PFSK-1 (cell line): ENCODE data around the gene SERTM1.

Experiments used
- FOXP2 ChIP-seq: optimal IDR thresholded peaks from 2 replicates; pipeline ENCODE3; 2011; ENCODE audit warnings: borderline replicate concordance, control low read depth, inconsistent platforms; ENCODE audit not compliant: insufficient read depth; ENCODE audit errors: extremely low read length, extremely low read depth
- POLR2AphosphoS5 ChIP-seq: IDR thresholded peaks from 2 replicates; pipeline ENCODE4 v1.6.1; 2012; ENCODE audit warnings: low read depth, mild to moderate bottlenecking, control low read depth, low read length, moderate library complexity
- SIN3A ChIP-seq: IDR thresholded peaks from 2 replicates; pipeline ENCODE4 v1.6.1; 2012; ENCODE audit warnings: mild to moderate bottlenecking, low read length, moderate library complexity, borderline replicate concordance; ENCODE audit not compliant: insufficient read depth
- TAF1 ChIP-seq: IDR thresholded peaks from 2 replicates; pipeline ENCODE4 v1.6.1; 2012; ENCODE audit warnings: low read length, control low read depth, borderline replicate concordance; ENCODE audit not compliant: insufficient read depth
- TF ChIP-seq, protein P1 (sequence below), 2 experiments: IDR thresholded peaks; 2 replicates each; pipeline versions ENCODE4 v1.6.1 to v1.8.0; 2011 to 2012; ENCODE audit warnings: low read depth in 2 of 2, low read length in 2 of 2, control low read depth in 1 of 2, inconsistent platforms in 1 of 2, mild to moderate bottlenecking in 1 of 2, moderate library complexity in 1 of 2; ENCODE audit not compliant: insufficient read depth in 1 of 2

Gene SERTM1

GRCh38 chr13:36675213-36675536 lies 1.4 kb downstream of the SERTM1 start:
- TF ChIP-seq TAF1 (no peak), SIN3A (no peak), FOXP2 (no peak), POLR2AphosphoS5 (no peak)
- TF ChIP-seq, protein P1, sequence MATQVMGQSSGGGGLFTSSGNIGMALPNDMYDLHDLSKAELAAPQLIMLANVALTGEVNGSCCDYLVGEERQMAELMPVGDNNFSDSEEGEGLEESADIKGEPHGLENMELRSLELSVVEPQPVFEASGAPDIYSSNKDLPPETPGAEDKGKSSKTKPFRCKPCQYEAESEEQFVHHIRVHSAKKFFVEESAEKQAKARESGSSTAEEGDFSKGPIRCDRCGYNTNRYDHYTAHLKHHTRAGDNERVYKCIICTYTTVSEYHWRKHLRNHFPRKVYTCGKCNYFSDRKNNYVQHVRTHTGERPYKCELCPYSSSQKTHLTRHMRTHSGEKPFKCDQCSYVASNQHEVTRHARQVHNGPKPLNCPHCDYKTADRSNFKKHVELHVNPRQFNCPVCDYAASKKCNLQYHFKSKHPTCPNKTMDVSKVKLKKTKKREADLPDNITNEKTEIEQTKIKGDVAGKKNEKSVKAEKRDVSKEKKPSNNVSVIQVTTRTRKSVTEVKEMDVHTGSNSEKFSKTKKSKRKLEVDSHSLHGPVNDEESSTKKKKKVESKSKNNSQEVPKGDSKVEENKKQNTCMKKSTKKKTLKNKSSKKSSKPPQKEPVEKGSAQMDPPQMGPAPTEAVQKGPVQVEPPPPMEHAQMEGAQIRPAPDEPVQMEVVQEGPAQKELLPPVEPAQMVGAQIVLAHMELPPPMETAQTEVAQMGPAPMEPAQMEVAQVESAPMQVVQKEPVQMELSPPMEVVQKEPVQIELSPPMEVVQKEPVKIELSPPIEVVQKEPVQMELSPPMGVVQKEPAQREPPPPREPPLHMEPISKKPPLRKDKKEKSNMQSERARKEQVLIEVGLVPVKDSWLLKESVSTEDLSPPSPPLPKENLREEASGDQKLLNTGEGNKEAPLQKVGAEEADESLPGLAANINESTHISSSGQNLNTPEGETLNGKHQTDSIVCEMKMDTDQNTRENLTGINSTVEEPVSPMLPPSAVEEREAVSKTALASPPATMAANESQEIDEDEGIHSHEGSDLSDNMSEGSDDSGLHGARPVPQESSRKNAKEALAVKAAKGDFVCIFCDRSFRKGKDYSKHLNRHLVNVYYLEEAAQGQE (IDR thresholded peaks at IDR 0.05; ENCODE audit: insufficient read depth in 1 of 2, low read depth in 2 of 2, low read length in 2 of 2): no peak

GRCh38 chr13:36680913-36681312 lies 7.1 kb downstream of the SERTM1 start:
- no peak for TF ChIP-seq SIN3A
- TF ChIP-seq, protein P1 (IDR thresholded peaks at IDR 0.05; ENCODE audit: insufficient read depth in 1 of 2, low read depth in 2 of 2, low read length in 2 of 2): no peak
- no peak for TF ChIP-seq TAF1
- TF ChIP-seq POLR2AphosphoS5: no peak
- no peak for TF ChIP-seq FOXP2

DNA sequence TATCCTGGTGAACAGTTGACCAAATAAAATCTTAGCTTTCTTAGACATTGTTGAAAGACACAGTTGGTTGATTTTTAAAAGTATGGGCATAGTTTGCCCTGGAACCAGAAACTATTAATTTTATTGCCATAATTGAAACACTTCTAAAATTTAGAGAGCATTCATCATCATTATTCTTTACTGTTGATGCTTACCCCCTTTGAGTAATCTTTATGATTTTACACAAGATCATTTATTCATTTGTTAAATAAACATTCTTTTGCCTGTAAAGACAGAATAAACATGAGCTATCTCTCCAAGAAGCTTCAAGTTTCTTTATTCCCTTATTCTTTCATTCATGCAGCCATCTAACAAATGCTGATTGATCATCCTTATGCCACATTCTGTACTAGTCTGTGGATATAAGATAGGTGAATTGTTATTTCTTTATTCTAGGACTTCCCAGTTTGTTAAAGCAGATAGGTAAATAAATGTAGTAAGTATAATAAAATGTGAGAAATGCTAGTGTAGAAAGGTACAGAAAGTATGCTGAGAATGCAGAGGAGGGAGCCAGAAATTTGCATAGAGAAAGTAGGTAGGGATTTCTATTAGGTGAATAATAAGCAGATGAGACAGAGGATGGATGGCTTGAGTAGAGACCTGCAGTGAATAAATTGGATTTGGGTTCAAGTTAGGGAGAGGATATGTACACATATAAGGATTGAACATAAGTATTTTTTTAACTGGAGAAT lies 8.2 kb downstream of the SERTM1 start:
- no peak for TF ChIP-seq TAF1
- no peak for TF ChIP-seq FOXP2
- TF ChIP-seq SIN3A: no peak
- TF ChIP-seq POLR2AphosphoS5: no peak
- TF ChIP-seq, protein P1 (IDR thresholded peaks at IDR 0.05; ENCODE audit: insufficient read depth in 1 of 2, low read depth in 2 of 2, low read length in 2 of 2): no peak

GRCh38 chr13:36683701-36684100 lies 9.9 kb downstream of the SERTM1 start:
- TF ChIP-seq FOXP2 (no peak), TAF1 (no peak), POLR2AphosphoS5 (no peak), SIN3A (no peak)
- TF ChIP-seq, protein P1 (IDR thresholded peaks at IDR 0.05; ENCODE audit: insufficient read depth in 1 of 2, low read depth in 2 of 2, low read length in 2 of 2): no peak

DNA sequence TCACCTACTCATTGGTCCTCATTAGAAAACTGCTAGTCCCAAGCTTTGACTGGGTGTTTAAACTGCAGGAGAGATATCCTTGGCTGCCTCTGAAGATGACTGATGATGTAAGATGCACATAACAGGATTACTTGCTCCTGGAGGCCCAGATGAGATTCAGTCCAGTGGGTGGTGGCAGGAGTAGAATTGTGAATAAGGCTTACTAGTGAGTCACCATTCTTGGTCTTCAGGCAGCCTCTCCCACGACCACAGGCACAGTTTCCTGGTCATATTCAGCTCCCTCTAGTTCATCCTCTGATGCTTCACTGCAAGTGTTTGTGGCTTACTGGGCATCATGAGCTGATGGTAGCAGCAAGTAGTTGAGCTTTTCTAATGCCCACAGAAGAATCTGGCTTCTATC lies 12.1 kb downstream of the SERTM1 start:
- no peak for TF ChIP-seq POLR2AphosphoS5
